Fibroblast of skin of left biceps (primary cell): ENCODE results near the gene RIN2.

Source experiments
- DNase-seq, 2 experiments: peaks; one replicate each; pipeline ENCODE4 v3.0.0-alpha.2; 2013; ENCODE audit warnings: low read depth in 2 of 2

Gene RIN2

GRCh38 chr20:19758133-19758500 is at the start of gene RIN2:
RIN2 (plus strand) TSS chr20:19758258; CDS start chr20:19889602, 131,344 bp downstream.
- DNase-seq, result no peak

GRCh38 chr20:19709635-19710335 is 48.3 kb upstream of the RIN2 start:
- DNase-seq, result no peak

- DNase-seq, result no peak
Observed at GRCh38 chr20:19710336-19711120, 47.5 kb upstream of the RIN2 start.

- no peak for DNase-seq
Observed at GRCh38 chr20:19711126-19711525, 46.9 kb upstream of the RIN2 start.

GRCh38 chr20:19712721-19713260 is 45.3 kb upstream of the RIN2 start:
- DNase-seq, result no peak

- DNase-seq, result no peak
Observed at GRCh38 chr20:19713822-19714578, 44.1 kb upstream of the RIN2 start.

GRCh38 chr20:19714579-19714840 is 43.5 kb upstream of the RIN2 start:
- no peak for DNase-seq

GRCh38 chr20:19715986-19716385 is 42.1 kb upstream of the RIN2 start:
- DNase-seq, result no peak

GRCh38 chr20:19718880-19719279 is 39.2 kb upstream of the RIN2 start:
- no peak for DNase-seq

- DNase-seq, result no peak
Observed at GRCh38 chr20:19720991-19721390, 37.1 kb upstream of the RIN2 start.

- no peak for DNase-seq
Observed at GRCh38 chr20:19723051-19723450, 35.0 kb upstream of the RIN2 start.

- DNase-seq, result no peak
Observed at GRCh38 chr20:19723813-19724430, 34.1 kb upstream of the RIN2 start.

- DNase-seq, result no peak
Observed at GRCh38 chr20:19725373-19725772, 32.7 kb upstream of the RIN2 start.

- DNase-seq, result no peak
Observed at GRCh38 chr20:19725814-19726525, 32.1 kb upstream of the RIN2 start.

- DNase-seq, result no peak
Observed at GRCh38 chr20:19727251-19727847, 30.7 kb upstream of the RIN2 start.

- DNase-seq, result no peak
Observed at GRCh38 chr20:19729672-19730071, 28.4 kb upstream of the RIN2 start.

GRCh38 chr20:19730706-19731105 is 27.4 kb upstream of the RIN2 start:
- no peak for DNase-seq

GRCh38 chr20:19734811-19735210 is 23.2 kb upstream of the RIN2 start:
- no peak for DNase-seq

- DNase-seq, result no peak
Observed at GRCh38 chr20:19735446-19735845, 22.6 kb upstream of the RIN2 start.

- no peak for DNase-seq
Observed at GRCh38 chr20:19737025-19737424, 21.0 kb upstream of the RIN2 start.

GRCh38 chr20:19738951-19739350 is 19.1 kb upstream of the RIN2 start:
- DNase-seq, result no peak
